Measurements from ENCODE around the gene ASB11.

ASB11 gene

GRCh38 chrX:15242899-15243555, 72.4 kb downstream of the ASB11 start:
- no peaks in the 10 kb centered on the region for H3K36me3 ChIP-seq
- no peak overlapping the region for H3K27ac ChIP-seq
- H3K4me3 ChIP-seq (ENCODE audit: low read depth in 1 of 2, low read length in 1 of 2) = no peak overlapping the region

GRCh38 chrX:15241301-15241700, 74.1 kb downstream of the ASB11 start:
- no peak for TF ChIP-seq CTCF (IDR thresholded peaks at IDR 0.05)
- Histone ChIP-seq H3K27ac (no peak overlapping the region), H3K9me3 (no peaks in the 10 kb centered on the region), H3K36me3 (no peaks in the 10 kb centered on the region), H3K4me1 (ENCODE audit: control insufficient read depth in 1 of 2, insufficient read depth in 1 of 2, low read depth in 1 of 2, low read length in 1 of 2) (no peaks in the 10 kb centered on the region), H3K4me3 (ENCODE audit: low read depth in 1 of 2, low read length in 1 of 2) (no peak overlapping the region), H3K27me3 (no peaks in the 10 kb centered on the region)

More at GRCh38 chrX:15242899-15243555, 72.4 kb downstream of the ASB11 start:
- Histone ChIP-seq H3K4me1 (ENCODE audit: control insufficient read depth in 1 of 2, insufficient read depth in 1 of 2, low read depth in 1 of 2, low read length in 1 of 2) (no peaks in the 10 kb centered on the region), H3K27me3 (no peaks in the 10 kb centered on the region), H3K9me3 (no peaks in the 10 kb centered on the region)
- no peak for TF ChIP-seq CTCF (IDR thresholded peaks at IDR 0.05)

- Histone ChIP-seq H3K4me3 (ENCODE audit: low read depth in 1 of 2, low read length in 1 of 2) (no peak overlapping the region), H3K36me3 (no peaks in the 10 kb centered on the region), H3K9me3 (no peaks in the 10 kb centered on the region), H3K27ac (no peak overlapping the region), H3K27me3 (no peaks in the 10 kb centered on the region), H3K4me1 (ENCODE audit: control insufficient read depth in 1 of 2, insufficient read depth in 1 of 2, low read depth in 1 of 2, low read length in 1 of 2) (no peaks in the 10 kb centered on the region)
- TF ChIP-seq CTCF (IDR thresholded peaks at IDR 0.05) = no peak
These were observed 75.0 kb downstream of the ASB11 start for GRCh38 chrX:15240414-15240813.

- H3K27ac ChIP-seq = no peak overlapping the region
- no peak for TF ChIP-seq CTCF (IDR thresholded peaks at IDR 0.05)
- no peaks in the 10 kb centered on the region for H3K4me1 ChIP-seq (ENCODE audit: control insufficient read depth in 1 of 2, insufficient read depth in 1 of 2, low read depth in 1 of 2, low read length in 1 of 2)
- no peaks in the 10 kb centered on the region for H3K36me3 ChIP-seq
- H3K27me3 ChIP-seq = no peaks in the 10 kb centered on the region
- H3K9me3 ChIP-seq = no peaks in the 10 kb centered on the region
- no peak overlapping the region for H3K4me3 ChIP-seq (ENCODE audit: low read depth in 1 of 2, low read length in 1 of 2)
These were observed 79.3 kb downstream of the ASB11 start for GRCh38 chrX:15236146-15236545.

- Histone ChIP-seq H3K4me3 (ENCODE audit: low read depth in 1 of 2, low read length in 1 of 2) (no peak overlapping the region), H3K4me1 (ENCODE audit: control insufficient read depth in 1 of 2, insufficient read depth in 1 of 2, low read depth in 1 of 2, low read length in 1 of 2) (no peaks in the 10 kb centered on the region), H3K9me3 (no peaks in the 10 kb centered on the region), H3K36me3 (no peaks in the 10 kb centered on the region), H3K27me3 (no peaks in the 10 kb centered on the region), H3K27ac (no peak overlapping the region)
- TF ChIP-seq CTCF (IDR thresholded peaks at IDR 0.05) = no peak
These were observed 80.4 kb downstream of the ASB11 start for GRCh38 chrX:15235001-15235400.

Measured in neutrophil (primary cell).